ENCODE measurements around the gene ZNF397.

Gene ZNF397

DNA sequence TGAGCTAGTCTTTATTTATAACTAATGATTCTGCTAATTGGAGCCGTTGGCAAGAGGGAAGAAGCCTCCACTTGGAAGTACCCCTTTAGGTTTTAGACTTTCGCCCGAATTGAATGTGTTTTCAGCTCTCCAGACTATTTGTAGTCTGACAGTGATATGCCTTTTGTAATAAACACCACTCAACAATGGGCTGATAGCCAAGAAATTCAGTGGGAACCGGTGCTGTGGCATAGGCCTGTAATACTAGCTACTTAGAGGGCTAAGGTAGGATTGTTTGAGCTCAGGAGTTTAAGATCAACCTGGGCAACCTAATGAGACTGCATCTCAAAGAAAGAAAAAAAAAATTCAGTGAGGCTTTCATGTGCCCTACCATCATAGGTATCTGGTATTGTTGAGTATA lies 62.8 kb downstream of the ZNF397 start:
- DNase-seq: no peak

DNA sequence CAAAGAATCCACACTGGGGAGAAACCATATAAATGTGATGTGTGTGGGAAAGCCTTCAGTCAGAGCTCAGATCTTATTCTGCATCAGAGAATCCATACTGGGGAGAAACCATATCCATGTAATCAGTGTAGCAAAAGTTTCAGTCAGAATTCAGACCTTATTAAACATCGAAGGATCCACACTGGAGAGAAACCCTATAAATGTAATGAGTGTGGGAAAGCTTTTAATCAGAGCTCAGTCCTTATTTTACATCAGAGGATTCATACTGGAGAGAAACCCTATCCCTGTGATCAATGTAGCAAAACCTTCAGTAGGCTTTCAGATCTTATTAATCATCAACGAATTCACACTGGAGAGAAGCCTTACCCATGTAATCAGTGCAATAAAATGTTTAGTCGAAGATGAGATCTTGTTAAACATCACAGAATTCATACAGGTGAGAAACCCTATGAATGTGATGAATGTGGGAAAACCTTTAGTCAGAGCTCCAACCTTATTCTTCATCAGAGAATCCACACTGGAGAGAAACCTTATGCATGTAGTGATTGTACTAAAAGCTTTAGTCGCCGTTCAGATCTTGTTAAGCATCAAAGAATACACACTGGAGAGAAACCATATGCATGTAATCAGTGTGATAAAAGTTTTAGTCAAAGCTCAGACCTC lies 65.9 kb downstream of the ZNF397 start:
- no peak for DNase-seq
